K562 (cell line): ENCODE measurements around the gene ATP6V0D1. TPM values are rescaled to one million over a fixed set of nuclear protein-coding genes. Genes with fewer than 3 reads are reported as not detected.
A peak's percentile ranks its signal among the peaks of the same experiment; 100 is the strongest.

Experiments used
- ARID1B ChIP-seq: fragments of 450-650 bp; IDR thresholded peaks from 2 replicates; pipeline ENCODE4 v1.6.1; 2016; ENCODE audit warnings: antibody characterized with exemption, mild to moderate bottlenecking, inconsistent platforms
- E2F6 ChIP-seq, 2 experiments: IDR thresholded peaks; 2 replicates each; pipeline ENCODE4 v1.6.1; 2011; ENCODE audit warnings: borderline replicate concordance in 1 of 2, control low read depth in 1 of 2, low read depth in 1 of 2, low read length in 1 of 2, mild to moderate bottlenecking in 1 of 2, mixed read lengths in 1 of 2, moderate library complexity in 1 of 2; ENCODE audit not compliant: insufficient read depth in 1 of 2, insufficient read length in 1 of 2, poor library complexity in 1 of 2, severe bottlenecking in 1 of 2; ENCODE audit errors: extremely low read depth in 1 of 2
- FOS ChIP-seq: IDR thresholded peaks from 3 replicates; pipeline ENCODE4 v1.6.1; 2011; ENCODE audit not compliant: insufficient read length; ENCODE audit errors: extremely low read depth
- HDAC2 ChIP-seq: fragments of 450-650 bp; IDR thresholded peaks from 2 replicates; pipeline ENCODE4 v1.6.1; 2016; ENCODE audit warnings: mild to moderate bottlenecking
- KLF6 ChIP-seq: fragments of 250-450 bp; sonication (Bioruptor Pico); IDR thresholded peaks from 2 replicates; pipeline ENCODE4 v1.4.0; 2020; ENCODE audit warnings: mild to moderate bottlenecking, moderate library complexity, borderline replicate concordance
- MED1 ChIP-seq: sonication (generic); formaldehyde crosslinking; IDR thresholded peaks from 2 replicates; pipeline ENCODE4 v1.8.1; 2023; ENCODE audit warnings: missing genetic modification reagents, borderline replicate concordance
- PHB ChIP-seq: fragments of 250-450 bp; sonication (Bioruptor Pico); IDR thresholded peaks from 2 replicates; pipeline ENCODE4 v1.5.0; 2021
- POLR2B ChIP-seq: fragments of 450-650 bp; IDR thresholded peaks from 2 replicates; pipeline ENCODE4 v1.6.1; 2018; ENCODE audit warnings: low read depth; ENCODE audit not compliant: partially characterized antibody
- SIN3A ChIP-seq, 2 experiments: fragments of 150-350 bp in 1 of 2; IDR thresholded peaks; 2 replicates each; pipeline ENCODE4 v1.6.1; 2011 to 2016; ENCODE audit warnings: borderline replicate concordance in 2 of 2, low read depth in 2 of 2, low read length in 2 of 2, mild to moderate bottlenecking in 2 of 2, moderate library complexity in 2 of 2; ENCODE audit not compliant: control insufficient read depth in 1 of 2
- SMC3 ChIP-seq: conservative IDR thresholded peaks from 2 replicates; pipeline ENCODE4 v1.6.1; 2011; ENCODE audit warnings: low read depth, low read length, improper control_type of control experiment; ENCODE audit not compliant: insufficient read depth
- THRB ChIP-seq: fragments of 450-650 bp; formaldehyde crosslinking; conservative IDR thresholded peaks from 2 replicates; pipeline ENCODE4 v1.4.0; 2022; ENCODE audit warnings: mild to moderate bottlenecking, missing genetic modification characterization
- ZBTB9 ChIP-seq: fragments of 450-650 bp; formaldehyde crosslinking; IDR thresholded peaks from 2 replicates; pipeline ENCODE4 v1.4.0; 2020; ENCODE audit warnings: mild to moderate bottlenecking, moderate library complexity
- ZNF197 ChIP-seq: fragments of 200-800 bp; sonication (Bioruptor generic); IDR thresholded peaks from 2 replicates; pipeline ENCODE4 v1.6.1; 2016; ENCODE audit warnings: low read depth, missing genetic modification characterization, missing compliant biosample characterization
- ZNF384 ChIP-seq: IDR thresholded peaks from 2 replicates; pipeline ENCODE4 v1.6.1; 2012; ENCODE audit warnings: low read depth, low read length, improper control_type of control experiment
- polyA plus RNA-seq, 8 experiments: library from polyadenylated mRNA; depleted of rRNA in 4 of 8; stranded (reverse) in 5 of 8; unstranded in 3 of 8; fragments of >200 nt; fragmentation: Nextera tagmentation in 2 of 8; fragmentation: Illumina TruSeq in 1 of 8; extraction: Ambion mirVana in 2 of 8; extraction: Trizol in 1 of 8; gene quantifications; 2 replicates each; pipeline versions ENCODE4 v1.2.1 to v1.2.3, GENCODE V29; 2011 to 2014; ENCODE audit warnings: inconsistent platforms in 1 of 8, missing spikeins in 1 of 8
- total RNA-seq, 7 experiments: library from RNA; depleted of rRNA in 6 of 7; stranded (reverse); fragments of >200 nt in 6 of 7; fragmentation: Illumina TruSeq in 2 of 7; extraction: Trizol in 2 of 7; gene quantifications; 2 replicates each; pipeline versions ENCODE4 v1.2.1 to v1.2.3, GENCODE V29; 2011 to 2021; ENCODE audit warnings: low replicate concordance in 1 of 7
- TF ChIP-seq, protein P1 (sequence below): fragments of 250-450 bp; sonication (Bioruptor Pico); IDR thresholded peaks from 2 replicates; pipeline ENCODE4 v1.9.0; 2021; ENCODE audit warnings: mild to moderate bottlenecking, inconsistent platforms
- TF ChIP-seq, protein P2 (sequence below): fragments of 250-450 bp; sonication (Bioruptor Pico); IDR thresholded peaks from 2 replicates; pipeline ENCODE4 v1.4.0; 2020; ENCODE audit warnings: mild to moderate bottlenecking

Gene ATP6V0D1
- total and polyA plus RNA-seq, 9 of the 15 experiments (the other 6 are each of a cell fraction or from before 2014, with no cell fraction given), result 23.2 to 69.7 (median 45.6) TPM

DNA sequence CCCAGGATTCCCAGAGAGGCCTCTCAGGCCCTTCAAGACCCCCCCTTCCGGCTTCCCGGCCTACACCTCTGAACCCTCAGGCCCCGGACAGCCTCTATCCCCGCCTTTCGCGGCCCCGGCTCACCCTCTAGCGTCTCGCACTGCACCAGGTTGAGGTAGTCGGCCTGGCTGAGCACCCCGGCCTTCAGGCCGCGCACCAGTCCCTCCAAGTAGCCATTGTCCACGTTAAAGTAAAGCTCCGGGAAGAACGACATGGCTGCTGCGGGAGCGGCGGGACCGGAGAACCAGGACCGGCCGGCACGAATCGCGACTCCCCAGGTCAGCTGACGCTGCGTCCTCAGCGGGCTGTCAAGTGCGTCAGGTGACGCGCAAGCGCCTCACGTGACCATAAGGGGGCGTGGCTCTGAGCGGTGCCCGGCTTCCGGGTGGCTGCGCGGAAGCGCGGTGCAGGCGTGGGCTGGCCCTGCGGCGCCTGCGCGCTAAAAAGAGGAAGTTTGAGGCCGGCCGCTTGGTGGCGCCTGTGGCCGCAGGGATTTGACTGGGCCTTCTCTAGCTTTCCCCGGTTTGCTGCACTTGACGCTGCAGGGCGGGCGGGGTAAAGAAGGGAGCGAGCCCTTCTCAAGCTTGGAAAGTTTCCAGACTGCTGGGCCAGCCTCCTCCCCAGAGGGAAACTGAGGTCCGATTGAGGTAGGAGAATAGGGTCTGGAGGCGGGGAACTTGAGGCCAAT is at the start of gene ATP6V0D1 (continued):
- TF ChIP-seq THRB (CRISPR knock-in tag) (0 out of 2 replicates have a peak, but pooled peaks have one; percentile 60), E2F6 (IDR thresholded peaks at IDR 0.05; ENCODE audit: borderline replicate concordance in 1 of 2, extremely low read depth in 1 of 2, insufficient read depth in 1 of 2, insufficient read length in 1 of 2, low read depth in 1 of 2, low read length in 1 of 2, poor library complexity in 1 of 2, severe bottlenecking in 1 of 2) (peak in 1 of 2 experiments; percentile 60), MED1 (CRISPR knock-in tag) (no peak), KLF6 (CRISPR knock-in tag) (no peak), FOS (peak; percentile 96), SIN3A (IDR thresholded peaks at IDR 0.05; ENCODE audit: borderline replicate concordance in 2 of 2, control insufficient read depth in 1 of 2, low read depth in 2 of 2, low read length in 2 of 2) (peak; percentile 99), ARID1B (no peak), POLR2B (peak; percentile 51), HDAC2 (peak; percentile 88), ZNF384 (peak; percentile 38; the same call in 1 of the 2 replicates), PHB (CRISPR knock-in tag) (no peak), ZNF197 (CRISPR knock-in tag) (no peak), SMC3 (peak; percentile 42; the same call in 1 of the 2 replicates), ZBTB9 (CRISPR knock-in tag) (0 out of 2 replicates have a peak, but pooled peaks have one; percentile 15)
- TF ChIP-seq, protein P1, sequence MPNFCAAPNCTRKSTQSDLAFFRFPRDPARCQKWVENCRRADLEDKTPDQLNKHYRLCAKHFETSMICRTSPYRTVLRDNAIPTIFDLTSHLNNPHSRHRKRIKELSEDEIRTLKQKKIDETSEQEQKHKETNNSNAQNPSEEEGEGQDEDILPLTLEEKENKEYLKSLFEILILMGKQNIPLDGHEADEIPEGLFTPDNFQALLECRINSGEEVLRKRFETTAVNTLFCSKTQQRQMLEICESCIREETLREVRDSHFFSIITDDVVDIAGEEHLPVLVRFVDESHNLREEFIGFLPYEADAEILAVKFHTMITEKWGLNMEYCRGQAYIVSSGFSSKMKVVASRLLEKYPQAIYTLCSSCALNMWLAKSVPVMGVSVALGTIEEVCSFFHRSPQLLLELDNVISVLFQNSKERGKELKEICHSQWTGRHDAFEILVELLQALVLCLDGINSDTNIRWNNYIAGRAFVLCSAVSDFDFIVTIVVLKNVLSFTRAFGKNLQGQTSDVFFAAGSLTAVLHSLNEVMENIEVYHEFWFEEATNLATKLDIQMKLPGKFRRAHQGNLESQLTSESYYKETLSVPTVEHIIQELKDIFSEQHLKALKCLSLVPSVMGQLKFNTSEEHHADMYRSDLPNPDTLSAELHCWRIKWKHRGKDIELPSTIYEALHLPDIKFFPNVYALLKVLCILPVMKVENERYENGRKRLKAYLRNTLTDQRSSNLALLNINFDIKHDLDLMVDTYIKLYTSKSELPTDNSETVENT (CRISPR knock-in tag), result peak; percentile 42
- TF ChIP-seq, protein P2, sequence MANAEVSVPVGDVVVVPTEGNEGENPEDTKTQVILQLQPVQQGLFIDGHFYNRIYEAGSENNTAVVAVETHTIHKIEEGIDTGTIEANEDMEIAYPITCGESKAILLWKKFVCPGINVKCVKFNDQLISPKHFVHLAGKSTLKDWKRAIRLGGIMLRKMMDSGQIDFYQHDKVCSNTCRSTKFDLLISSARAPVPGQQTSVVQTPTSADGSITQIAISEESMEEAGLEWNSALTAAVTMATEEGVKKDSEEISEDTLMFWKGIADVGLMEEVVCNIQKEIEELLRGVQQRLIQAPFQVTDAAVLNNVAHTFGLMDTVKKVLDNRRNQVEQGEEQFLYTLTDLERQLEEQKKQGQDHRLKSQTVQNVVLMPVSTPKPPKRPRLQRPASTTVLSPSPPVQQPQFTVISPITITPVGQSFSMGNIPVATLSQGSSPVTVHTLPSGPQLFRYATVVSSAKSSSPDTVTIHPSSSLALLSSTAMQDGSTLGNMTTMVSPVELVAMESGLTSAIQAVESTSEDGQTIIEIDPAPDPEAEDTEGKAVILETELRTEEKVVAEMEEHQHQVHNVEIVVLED (CRISPR knock-in tag), result peak; percentile 91
